ENCODE results near the gene ZXDC.

GRCh38 chr3:126490619-126491018 lies 14.9 kb upstream of the ZXDC start:
- no peak for TF ChIP-seq CTCF (IDR thresholded peaks at IDR 0.05)
- TF ChIP-seq POLR2A (IDR thresholded peaks at IDR 0.05), result no peak

Data from lower leg skin (tissue), 3 donors.